A549 (cell line): ENCODE data around the gene SLC25A26. TPM values are rescaled to one million over a fixed set of nuclear protein-coding genes. Genes with fewer than 3 reads are reported as not detected.

Experiments
- ATAC-seq, 2 experiments: fragments of 200-7000 bp in 1 of 2; fragments of >200 bp in 1 of 2; cut with Nextera tagmentation in 1 of 2; cut with Tn5 transposase in 1 of 2; 3 replicates each; pipeline versions ENCODE4 v1.8.0 to v1.9.1; 2018 to 2020; ENCODE audit warnings: mild to moderate bottlenecking in 1 of 2, moderate library complexity in 1 of 2
- CTCF ChIA-PET: fragments of 300-600 bp; sonication (Branson Sonifier 250); formaldehyde crosslinking; extraction: SDS; loops from one replicate; lab custom pipeline; 2021; ENCODE audit warnings: antibody characterized with exemption, inconsistent platforms; lab: Yijun Ruan, JAX
- POLR2A ChIA-PET: fragments of 350-600 bp; formaldehyde crosslinking; extraction: SDS; loops from one replicate; lab custom pipeline; 2021; ENCODE audit warnings: antibody characterized with exemption, inconsistent platforms; lab: Yijun Ruan, JAX
- DNase-seq, 2 experiments: peaks; one replicate each; pipeline versions ENCODE4 v3.0.0 to v3.0.0-alpha.2; 2011 to 2016; ENCODE audit warnings: low read depth in 1 of 2, low spot score in 1 of 2
- FAIRE-seq: peaks from 2 replicates; lab custom pipeline; 2011; peaks lifted over from hg19 to GRCh38; lab: Jason Lieb, UNC
- H3K27ac ChIP-seq, 2 experiments: fragments of >200 bp; sonication (Bioruptor Twin); formaldehyde crosslinking; 3 replicates each; pipeline ENCODE4 v1.5.1; 2016 to 2017
- H3K4me1 ChIP-seq: fragments of >200 bp; sonication (Bioruptor Twin); formaldehyde crosslinking; 3 replicates; pipeline ENCODE4 v1.6.1; 2016
- H3K4me2 ChIP-seq: fragments of >200 bp; sonication (Bioruptor Twin); formaldehyde crosslinking; 3 replicates; pipeline ENCODE4 v1.6.1; 2016
- H3K4me3 ChIP-seq: fragments of >200 bp; sonication (Bioruptor Twin); formaldehyde crosslinking; 3 replicates; pipeline ENCODE4 v1.5.1; 2016
- H3K9me3 ChIP-seq: fragments of >200 bp; sonication (Bioruptor Twin); formaldehyde crosslinking; 3 replicates; pipeline ENCODE4 v1.6.1; 2016
- CBX2 ChIP-seq: fragments of 200-600 bp; sonication (generic); IDR thresholded peaks from 2 replicates; pipeline ENCODE4 v1.6.1; 2016; ENCODE audit warnings: low read depth, mild to moderate bottlenecking, borderline replicate concordance
- CHD2 ChIP-seq: fragments of 150-350 bp; IDR thresholded peaks from 2 replicates; pipeline ENCODE4 v1.6.1; 2014; ENCODE audit warnings: low read length; ENCODE audit not compliant: partially characterized antibody
- EHF ChIP-seq: fragments of 250-450 bp; sonication (Bioruptor Pico); IDR thresholded peaks from 2 replicates; pipeline ENCODE4 v1.5.0; 2020; ENCODE audit warnings: mild to moderate bottlenecking
- EP300 ChIP-seq, 2 experiments: fragments of >200 bp; sonication (Bioruptor Twin); formaldehyde crosslinking; IDR thresholded peaks; 2 replicates in 1 of 2; 3 replicates in 1 of 2; pipeline ENCODE4 v1.6.1; 2016 to 2017
- FOSB ChIP-seq: fragments of 250-450 bp; sonication (Bioruptor Pico); IDR thresholded peaks from 2 replicates; pipeline ENCODE4 v1.5.0; 2020; ENCODE audit warnings: mild to moderate bottlenecking, moderate library complexity
- FOXS1 ChIP-seq: fragments of 250-450 bp; sonication (Bioruptor Pico); IDR thresholded peaks from 2 replicates; pipeline ENCODE4 v1.5.0; 2020; ENCODE audit warnings: mild to moderate bottlenecking, moderate library complexity
- GATA3 ChIP-seq: IDR thresholded peaks from 2 replicates; pipeline ENCODE4 v1.6.1; 2012; ENCODE audit warnings: borderline replicate concordance
- HDAC2 ChIP-seq: fragments of 200-600 bp; sonication (generic); IDR thresholded peaks from 2 replicates; pipeline ENCODE4 v1.6.1; 2016
- HEYL ChIP-seq: fragments of 250-450 bp; sonication (Bioruptor Pico); IDR thresholded peaks from 2 replicates; pipeline ENCODE4 v1.8.0; 2021; ENCODE audit warnings: mild to moderate bottlenecking, moderate library complexity
- HOXB13 ChIP-seq: fragments of 250-450 bp; sonication (Bioruptor Pico); IDR thresholded peaks from 2 replicates; pipeline ENCODE4 v1.5.0; 2020; ENCODE audit warnings: low read depth, mild to moderate bottlenecking, moderate library complexity
- HOXB5 ChIP-seq: fragments of 250-450 bp; sonication (Bioruptor Pico); IDR thresholded peaks from 2 replicates; pipeline ENCODE4 v1.5.0; 2020; ENCODE audit warnings: mild to moderate bottlenecking, moderate library complexity
- MAX ChIP-seq: IDR thresholded peaks from 2 replicates; pipeline ENCODE4 v1.6.1; 2012
- MAZ ChIP-seq: fragments of 150-350 bp; IDR thresholded peaks from 2 replicates; pipeline ENCODE4 v1.6.1; 2014; ENCODE audit warnings: antibody characterized with exemption, low read depth, low read length, borderline replicate concordance
- MYC ChIP-seq: IDR thresholded peaks from 2 replicates; pipeline ENCODE4 v1.6.1; 2012; ENCODE audit warnings: mild to moderate bottlenecking, inconsistent platforms, low read length, improper control_type of control experiment, borderline replicate concordance
- PHF8 ChIP-seq: fragments of 200-600 bp; sonication (generic); IDR thresholded peaks from 2 replicates; pipeline ENCODE4 v1.6.1; 2016; ENCODE audit warnings: low read depth, mild to moderate bottlenecking, antibody characterized with exemption, moderate library complexity, borderline replicate concordance
- POLR2AphosphoS2 ChIP-seq: conservative IDR thresholded peaks from 2 replicates; pipeline ENCODE4 v1.6.1; 2012; ENCODE audit warnings: low read length, improper control_type of control experiment, inconsistent platforms
- RAD21 ChIP-seq, 2 experiments: fragments of >200 bp in 1 of 2; sonication (Bioruptor Twin) in 1 of 2; formaldehyde crosslinking in 1 of 2; IDR thresholded peaks in 1 of 2; conservative IDR thresholded peaks in 1 of 2; 2 replicates in 1 of 2; 3 replicates in 1 of 2; pipeline ENCODE4 v1.6.1; 2012 to 2018; ENCODE audit warnings: inconsistent platforms in 1 of 2
- RCOR1 ChIP-seq: fragments of 150-350 bp; IDR thresholded peaks from 2 replicates; pipeline ENCODE4 v1.6.1; 2014; ENCODE audit warnings: antibody characterized with exemption, low read length, low read depth
- REST ChIP-seq: fragments of 200-600 bp; sonication (generic); IDR thresholded peaks from 2 replicates; pipeline ENCODE4 v1.6.1; 2016; ENCODE audit warnings: antibody characterized with exemption, mild to moderate bottlenecking, moderate library complexity
- SMC3 ChIP-seq: fragments of >200 bp; sonication (Bioruptor Twin); formaldehyde crosslinking; IDR thresholded peaks from 3 replicates; pipeline ENCODE4 v1.6.1; 2018; ENCODE audit warnings: inconsistent platforms
- TFCP2L1 ChIP-seq: fragments of 250-450 bp; sonication (Bioruptor Pico); IDR thresholded peaks from 2 replicates; pipeline ENCODE4 v1.5.0; 2021; ENCODE audit warnings: mild to moderate bottlenecking
- USF2 ChIP-seq: fragments of 450-650 bp; IDR thresholded peaks from 2 replicates; pipeline ENCODE4 v1.6.1; 2014; ENCODE audit warnings: antibody characterized with exemption
- ZFP36 ChIP-seq: fragments of 450-650 bp; IDR thresholded peaks from 2 replicates; pipeline ENCODE4 v1.6.1; 2014; ENCODE audit warnings: borderline replicate concordance; ENCODE audit not compliant: partially characterized antibody
- ZNF302 ChIP-seq: fragments of 250-450 bp; sonication (Bioruptor Pico); IDR thresholded peaks from 2 replicates; pipeline ENCODE4 v1.9.0; 2021; ENCODE audit warnings: inconsistent platforms, mild to moderate bottlenecking, moderate library complexity
- ZSCAN20 ChIP-seq: fragments of 250-450 bp; sonication (Bioruptor Pico); IDR thresholded peaks from 2 replicates; pipeline ENCODE4 v1.8.0; 2022; ENCODE audit warnings: mild to moderate bottlenecking, moderate library complexity
- WGBS: methylation state at CpG from one replicate; pipeline ENCODE4 v1.1.6; 2017; ENCODE audit errors: missing lambda C conversion rate; 5-methylcytosine and 5-hydroxymethylcytosine counted together
- polyA plus RNA-seq, 4 experiments: library from polyadenylated mRNA; depleted of rRNA in 3 of 4; stranded (reverse); fragments of >200 nt; fragmentation: RNase III in 1 of 4; extraction: RNeasy Plus Mini Kit Qiagen cat#74134 plus additional on column Dnase treatment in 1 of 4; gene quantifications; 2 replicates in 3 of 4; 3 replicates in 1 of 4; pipeline ENCODE4 v1.2.3, GENCODE V29; 2011 to 2017

Gene SLC25A26
- polyA plus RNA-seq, 2 of the 4 experiments (the other 2 are of a cell fraction): 13.0 to 30.5 TPM

GRCh38 chr3:66260431-66260830 is 39.6 kb downstream of the SLC25A26 start:
- FAIRE-seq: no peak
- CTCF ChIA-PET: interaction anchor here (1.4 kb wide), 1 partner anchor 562 kb away, joined by 3 read pairs; no protein-coding TSS in a partner anchor
- no peak for ATAC-seq

GRCh38 chr3:66261355-66261754 is 40.6 kb downstream of the SLC25A26 start:
- no peak for TF ChIP-seq HOXB13
- TF ChIP-seq PHF8: no peak
- TF ChIP-seq HEYL (CRISPR knock-in tag): no peak
- no peak for TF ChIP-seq ZFP36
- TF ChIP-seq EHF (CRISPR knock-in tag): no peak
- TF ChIP-seq REST: no peak
- TF ChIP-seq HOXB5 (CRISPR knock-in tag): no peak
- no peak for TF ChIP-seq RAD21 (conservative IDR thresholded peaks at IDR 0.05 in 1 of 2, IDR thresholded peaks at IDR 0.05 in 1 of 2)
- TF ChIP-seq CBX2: no peak
- TF ChIP-seq RCOR1: no peak
- no peak for TF ChIP-seq HDAC2
- no peak for TF ChIP-seq MYC
- no peak for TF ChIP-seq TFCP2L1 (CRISPR knock-in tag)
- TF ChIP-seq FOSB (CRISPR knock-in tag): no peak
- no peak for TF ChIP-seq ZSCAN20 (CRISPR knock-in tag)
- no peaks in the 10 kb centered on the region for H3K4me1 ChIP-seq
- FAIRE-seq: no peak
- 77% methylated on average over 4 of the region's 4 CpGs for WGBS
- H3K4me3 ChIP-seq: no peak overlapping the region
- ChIA-PET CTCF (interaction anchor here (1.0 to 1.9 kb wide), 2 partner anchors 8 to 554 kb away, joined by 4 to 9 read pairs; no protein-coding TSS in a partner anchor), POLR2A (no interaction called here)
- no peaks in the 10 kb centered on the region for H3K9me3 ChIP-seq
- H3K27ac ChIP-seq: no peak overlapping the region
- no peak for DNase-seq
- no peak overlapping the region for H3K4me2 ChIP-seq
- no peak for ATAC-seq

More at GRCh38 chr3:66260431-66260830, 39.6 kb downstream of the SLC25A26 start:
- no peak for DNase-seq
- POLR2A ChIA-PET: no interaction called here
- H3K4me2 ChIP-seq: no peak overlapping the region
- H3K4me1 ChIP-seq: no peaks in the 10 kb centered on the region
- no peaks in the 10 kb centered on the region for H3K9me3 ChIP-seq
- no peak overlapping the region for H3K4me3 ChIP-seq
- WGBS: 93% methylated on average over 4 of the region's 4 CpGs
- TF ChIP-seq FOXS1 (CRISPR knock-in tag) (no peak), MAX (no peak)
- H3K27ac ChIP-seq: no peak overlapping the region

- TF ChIP-seq EP300 (IDR thresholded peaks at IDR 0.05): no peak
- TF ChIP-seq CHD2: no peak
- TF ChIP-seq HOXB13: no peak
- no peak for TF ChIP-seq ZNF302 (CRISPR knock-in tag)
- TF ChIP-seq RCOR1: no peak
- no peak for TF ChIP-seq GATA3
- TF ChIP-seq USF2: no peak
- TF ChIP-seq SMC3: no peak
- TF ChIP-seq POLR2AphosphoS2: no peak
- TF ChIP-seq MYC: no peak
- TF ChIP-seq MAZ: no peak
- Histone ChIP-seq H3K27ac (no peak overlapping the region), H3K4me2 (no peak overlapping the region), H3K4me1 (no peaks in the 10 kb centered on the region), H3K9me3 (no peaks in the 10 kb centered on the region), H3K4me3 (no peak overlapping the region)
- WGBS: 98% methylated on average over 2 of the region's 2 CpGs
- no peak for ATAC-seq
- ChIA-PET CTCF (no interaction called here), POLR2A (no interaction called here)
- no peak for FAIRE-seq
- no peak for DNase-seq
These were observed 44.8 kb downstream of the SLC25A26 start for GRCh38 chr3:66265649-66266048.
